Fibroblast of lung (primary cell): ENCODE data around the gene TOP1. TPM values are rescaled to one million over a fixed set of nuclear protein-coding genes. Genes with fewer than 3 reads are reported as not detected.

Source experiments
- DNase-seq, 2 donors: peaks; one replicate each; pipeline versions ENCODE4 v3.0.0 to v3.0.0-alpha.2; 2010; ENCODE audit warnings: low read depth in 2 of 2
- H2AFZ ChIP-seq: 2 replicates; pipeline ENCODE4 v1.5.1; 2012; ENCODE audit warnings: low read length, control low read depth, inconsistent platforms
- H3K27ac ChIP-seq: 2 replicates; pipeline ENCODE4 v1.5.1; 2011; ENCODE audit warnings: low read length, control low read depth; ENCODE audit not compliant: insufficient read depth
- H3K27me3 ChIP-seq: 2 replicates; pipeline ENCODE4 v1.5.1; 2011; ENCODE audit warnings: mild to moderate bottlenecking, low read length; ENCODE audit not compliant: control insufficient read depth, insufficient read depth
- H3K36me3 ChIP-seq: 2 replicates; pipeline ENCODE4 v1.5.1; 2011; ENCODE audit warnings: low read length; ENCODE audit not compliant: control insufficient read depth, insufficient read depth
- H3K4me1 ChIP-seq: 2 replicates; pipeline ENCODE4 v1.5.1; 2011; ENCODE audit warnings: low read length; ENCODE audit not compliant: control insufficient read depth, insufficient read depth; ENCODE audit errors: extremely low read depth
- H3K4me2 ChIP-seq: 2 replicates; pipeline ENCODE4 v1.5.1; 2011; ENCODE audit warnings: low read length, control low read depth; ENCODE audit not compliant: insufficient read depth; ENCODE audit errors: extremely low read depth
- H3K4me3 ChIP-seq, 4 experiments: fragments of 200-600 bp in 1 of 4; sonication (generic) in 1 of 4; replicated peaks in 1 of 4; 2 replicates each; pipeline ENCODE4 v1.5.1; 2011 to 2016; ENCODE audit warnings: low read length in 4 of 4, low read depth in 3 of 4, mild to moderate bottlenecking in 3 of 4, control low read depth in 2 of 4, inconsistent platforms in 1 of 4, mixed read lengths in 1 of 4; ENCODE audit not compliant: insufficient read depth in 1 of 4; ENCODE audit errors: control extremely low read depth in 1 of 4
- H3K79me2 ChIP-seq: 2 replicates; pipeline ENCODE4 v1.5.1; 2012; ENCODE audit warnings: mild to moderate bottlenecking, low read length, inconsistent platforms; ENCODE audit not compliant: control insufficient read depth, insufficient read depth
- H3K9ac ChIP-seq: 2 replicates; pipeline ENCODE4 v1.5.1; 2011; ENCODE audit warnings: mild to moderate bottlenecking, low read length, control low read depth; ENCODE audit not compliant: insufficient read depth
- H3K9me3 ChIP-seq: 2 replicates; pipeline ENCODE4 v1.5.1; 2012; ENCODE audit warnings: low read depth, low read length; ENCODE audit not compliant: control insufficient read depth, insufficient read depth
- H4K20me1 ChIP-seq: 2 replicates; pipeline ENCODE4 v1.5.1; 2011; ENCODE audit warnings: low read length; ENCODE audit not compliant: control insufficient read depth, insufficient read depth; ENCODE audit errors: extremely low read depth
- EZH2 ChIP-seq: IDR thresholded peaks from 2 replicates; pipeline ENCODE4 v1.5.1; 2012; ENCODE audit warnings: low read length, control low read depth, mild to moderate bottlenecking; ENCODE audit errors: missing control alignments
- polyA plus RNA-seq, 2 donors: library from polyadenylated mRNA; depleted of rRNA in 1 of 2; stranded (reverse) in 1 of 2; unstranded in 1 of 2; fragments of >200 nt; gene quantifications; 2 replicates each; pipeline ENCODE4 v1.2.1, GENCODE V29; 2011 to 2012; ENCODE audit warnings: missing spikeins in 1 of 2
- total RNA-seq: library from RNA; depleted of rRNA; stranded (reverse); fragments of >200 nt; gene quantifications from 2 replicates; pipeline ENCODE4 v1.2.1, GENCODE V29; 2014
- TF ChIP-seq, protein P1 (sequence below), 2 donors: IDR thresholded peaks in 1 of 2; conservative IDR thresholded peaks in 1 of 2; 1 replicate in 1 of 2; 2 replicates in 1 of 2; pipeline ENCODE4 v1.5.1; 2011 to 2012; ENCODE audit warnings: low read length in 2 of 2, control low read depth in 1 of 2, inconsistent platforms in 1 of 2, low read depth in 1 of 2, mild to moderate bottlenecking in 1 of 2

The TOP1 gene
- total and polyA plus RNA-seq, 2 donors (not counting 1 experiment from before 2014, with no cell fraction given): 18.4 to 35.3 TPM

DNA sequence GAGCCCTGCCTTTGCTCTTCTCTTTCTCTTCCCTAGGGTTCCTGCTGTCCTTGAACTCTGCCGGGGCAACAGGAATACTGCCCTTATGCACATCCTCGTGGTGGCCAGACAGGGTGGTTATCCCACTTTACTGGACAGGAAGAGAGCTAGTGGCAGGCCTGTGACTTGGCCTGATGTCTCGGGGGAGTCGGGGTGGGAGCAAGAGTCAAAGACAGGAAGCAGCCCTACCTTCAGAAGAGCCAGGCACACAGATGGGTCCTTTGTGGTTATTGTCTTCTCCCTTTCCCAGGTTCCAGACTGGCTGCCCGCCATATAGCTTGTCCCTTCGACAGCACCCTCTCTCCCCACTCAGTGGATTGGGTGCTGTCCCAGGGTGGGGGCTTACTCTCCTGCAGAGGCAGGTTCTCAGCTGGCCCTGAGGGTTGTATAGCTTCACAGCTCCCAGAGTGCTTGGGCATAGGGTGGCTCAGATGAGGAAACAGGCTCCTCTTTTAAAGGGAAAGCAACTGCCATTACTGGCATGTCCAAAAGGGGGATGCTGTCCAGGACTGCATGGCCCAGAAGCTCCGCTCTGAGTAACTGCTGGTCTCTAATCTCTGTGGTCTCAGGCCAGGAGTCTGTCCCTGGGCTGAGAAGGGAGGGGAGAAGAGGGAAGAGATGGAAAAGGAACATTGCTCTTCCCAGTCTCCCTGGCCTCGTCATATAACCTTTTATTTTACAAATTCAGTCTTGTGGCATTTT lies 126.0 kb downstream of the TOP1 start:
- TF ChIP-seq, protein P1, sequence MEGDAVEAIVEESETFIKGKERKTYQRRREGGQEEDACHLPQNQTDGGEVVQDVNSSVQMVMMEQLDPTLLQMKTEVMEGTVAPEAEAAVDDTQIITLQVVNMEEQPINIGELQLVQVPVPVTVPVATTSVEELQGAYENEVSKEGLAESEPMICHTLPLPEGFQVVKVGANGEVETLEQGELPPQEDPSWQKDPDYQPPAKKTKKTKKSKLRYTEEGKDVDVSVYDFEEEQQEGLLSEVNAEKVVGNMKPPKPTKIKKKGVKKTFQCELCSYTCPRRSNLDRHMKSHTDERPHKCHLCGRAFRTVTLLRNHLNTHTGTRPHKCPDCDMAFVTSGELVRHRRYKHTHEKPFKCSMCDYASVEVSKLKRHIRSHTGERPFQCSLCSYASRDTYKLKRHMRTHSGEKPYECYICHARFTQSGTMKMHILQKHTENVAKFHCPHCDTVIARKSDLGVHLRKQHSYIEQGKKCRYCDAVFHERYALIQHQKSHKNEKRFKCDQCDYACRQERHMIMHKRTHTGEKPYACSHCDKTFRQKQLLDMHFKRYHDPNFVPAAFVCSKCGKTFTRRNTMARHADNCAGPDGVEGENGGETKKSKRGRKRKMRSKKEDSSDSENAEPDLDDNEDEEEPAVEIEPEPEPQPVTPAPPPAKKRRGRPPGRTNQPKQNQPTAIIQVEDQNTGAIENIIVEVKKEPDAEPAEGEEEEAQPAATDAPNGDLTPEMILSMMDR (conservative IDR thresholded peaks at IDR 0.05 in 1 of 2, IDR thresholded peaks at IDR 0.05 in 1 of 2; ENCODE audit: low read depth in 1 of 2, low read length in 2 of 2): no peak
- TF ChIP-seq EZH2: no peak
- Histone ChIP-seq H3K4me1 (peaks cover 3% of the 10 kb centered on the region), H3K27me3 (no peaks in the 10 kb centered on the region), H4K20me1 (peaks cover 1% of the 10 kb centered on the region), H3K9me3 (no peaks in the 10 kb centered on the region), H2AFZ (no peak overlapping the region), H3K4me3 (no peak overlapping the region), H3K36me3 (no peaks in the 10 kb centered on the region), H3K79me2 (peaks cover 61% of the 10 kb centered on the region), H3K9ac (no peak overlapping the region), H3K4me2 (no peak overlapping the region), H3K27ac (no peak overlapping the region)
- no peak for DNase-seq

DNA sequence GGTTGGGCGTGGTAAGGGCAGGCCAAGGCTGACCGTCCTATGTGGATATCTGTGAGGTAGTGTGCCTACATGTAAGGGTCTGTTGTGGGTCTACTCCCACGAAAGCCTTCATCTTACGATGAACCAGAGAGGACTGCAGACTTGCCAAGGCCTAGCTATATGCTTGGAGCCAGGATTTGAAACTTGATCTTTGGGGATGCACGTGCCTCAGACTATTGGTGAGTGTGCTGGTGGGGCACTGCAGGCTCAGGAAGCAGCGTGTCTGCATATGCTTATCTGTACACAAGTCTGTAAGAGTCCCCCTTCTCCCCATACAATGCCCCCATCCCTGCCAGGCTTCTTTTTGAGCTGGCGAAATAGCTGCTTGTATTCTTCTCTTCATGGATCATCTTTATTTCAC lies 126.6 kb downstream of the TOP1 start:
- Histone ChIP-seq H3K4me2 (no peak overlapping the region), H3K36me3 (peaks cover under 1% of the 10 kb centered on the region), H3K4me1 (no peaks in the 10 kb centered on the region), H3K79me2 (peaks cover 57% of the 10 kb centered on the region), H3K9me3 (no peaks in the 10 kb centered on the region), H4K20me1 (peaks cover 1% of the 10 kb centered on the region), H2AFZ (no peak overlapping the region), H3K27ac (no peak overlapping the region), H3K27me3 (no peaks in the 10 kb centered on the region), H3K9ac (no peak overlapping the region), H3K4me3 (no peak overlapping the region)
- peak in 1 of 2 donors; percentile 44 for DNase-seq
- no peak for TF ChIP-seq EZH2
- TF ChIP-seq, protein P1 (conservative IDR thresholded peaks at IDR 0.05 in 1 of 2, IDR thresholded peaks at IDR 0.05 in 1 of 2; ENCODE audit: low read depth in 1 of 2, low read length in 2 of 2): no peak

DNA sequence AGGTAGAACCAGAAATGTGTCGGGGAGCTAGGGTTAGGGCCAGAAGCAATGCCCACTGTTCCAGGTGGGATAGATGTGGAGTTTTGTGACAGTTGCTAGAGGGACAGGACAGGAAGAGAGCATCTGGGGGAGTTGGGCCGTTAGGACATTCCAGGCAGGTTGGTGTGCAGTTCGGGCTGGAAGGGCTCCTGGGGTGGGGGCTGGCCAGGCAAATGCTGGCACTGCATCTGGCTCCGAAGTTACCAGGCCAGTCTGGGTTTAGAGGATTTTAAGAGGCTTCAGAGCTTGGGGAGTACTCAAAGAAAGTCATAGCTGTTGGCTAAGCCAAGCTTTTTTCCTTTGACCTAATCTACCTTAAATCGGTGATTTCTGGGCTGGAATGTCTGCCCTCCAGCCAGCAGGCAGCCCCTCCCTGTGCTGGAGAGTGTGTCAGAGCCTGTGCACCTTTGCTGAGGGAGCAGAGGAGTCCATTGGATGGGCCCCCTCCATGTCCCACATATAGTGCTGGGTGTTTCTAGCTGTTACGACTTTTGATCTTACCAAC lies 129.5 kb downstream of the TOP1 start:
- H3K4me1 ChIP-seq: no peaks in the 10 kb centered on the region
- H3K27ac ChIP-seq: no peak overlapping the region
- no peaks in the 10 kb centered on the region for H3K9me3 ChIP-seq
- H2AFZ ChIP-seq: no peak overlapping the region
- no peak for TF ChIP-seq EZH2
- TF ChIP-seq, protein P1 (conservative IDR thresholded peaks at IDR 0.05 in 1 of 2, IDR thresholded peaks at IDR 0.05 in 1 of 2; ENCODE audit: low read depth in 1 of 2, low read length in 2 of 2): no peak
- H3K4me3 ChIP-seq: no peak overlapping the region
- no peaks in the 10 kb centered on the region for H3K27me3 ChIP-seq
- peaks cover 32% of the 10 kb centered on the region for H3K79me2 ChIP-seq
- no peak for DNase-seq
- no peak overlapping the region for H3K9ac ChIP-seq
- no peak overlapping the region for H3K4me2 ChIP-seq
- peaks cover 1% of the 10 kb centered on the region for H4K20me1 ChIP-seq
- peaks cover 8% of the 10 kb centered on the region for H3K36me3 ChIP-seq
